CD14-positive monocyte (primary cell): ENCODE measurements around the gene BPIFB1. TPM values are rescaled to one million over a fixed set of nuclear protein-coding genes. Genes with fewer than 3 reads are reported as not detected.

Experiments used
- DNase-seq, 3 donors: peaks; one replicate each; pipeline ENCODE4 v3.0.0-alpha.2; 2011 to 2022
- H2AFZ ChIP-seq: 2 replicates; pipeline ENCODE4 v1.6.0; 2012; ENCODE audit warnings: mild to moderate bottlenecking, low read depth, low read length, inconsistent platforms; ENCODE audit not compliant: insufficient read depth, poor library complexity, severe bottlenecking
- H3K27ac ChIP-seq, 2 donors: 1 replicate in 1 of 2; 2 replicates in 1 of 2; pipeline ENCODE4 v1.5.1; 2012 to 2013; ENCODE audit warnings: low read length in 2 of 2, control low read depth in 1 of 2, inconsistent platforms in 1 of 2, low read depth in 1 of 2, mild to moderate bottlenecking in 1 of 2
- H3K27me3 ChIP-seq, 2 donors: one replicate each; pipeline versions ENCODE4 v1.6.0 to v1.6.1; 2011 to 2013; ENCODE audit warnings: low read length in 2 of 2; ENCODE audit not compliant: control insufficient read depth in 2 of 2, insufficient read depth in 2 of 2
- H3K36me3 ChIP-seq, 2 donors: replicated peaks in 1 of 2; 1 replicate in 1 of 2; 2 replicates in 1 of 2; pipeline versions ENCODE4 v1.5.1 to v1.6.1; 2012 to 2013; ENCODE audit warnings: low read length in 2 of 2, control low read depth in 1 of 2, inconsistent platforms in 1 of 2, mild to moderate bottlenecking in 1 of 2; ENCODE audit not compliant: insufficient read depth in 2 of 2, control insufficient read depth in 1 of 2
- H3K4me1 ChIP-seq, 2 donors: 1 replicate in 1 of 2; 2 replicates in 1 of 2; pipeline versions ENCODE4 v1.5.1 to v1.6.1; 2012 to 2013; ENCODE audit warnings: low read length in 2 of 2, control low read depth in 1 of 2, inconsistent platforms in 1 of 2, mild to moderate bottlenecking in 1 of 2, moderate library complexity in 1 of 2; ENCODE audit not compliant: insufficient read depth in 2 of 2, control insufficient read depth in 1 of 2
- H3K4me2 ChIP-seq: replicated peaks from 2 replicates; pipeline ENCODE3; 2012; ENCODE audit warnings: low read length, moderate library complexity, mild to moderate bottlenecking; ENCODE audit not compliant: poor library complexity, severe bottlenecking; ENCODE audit errors: extremely low read depth
- H3K4me3 ChIP-seq, 3 experiments: fragments of 200-600 bp in 1 of 3; sonication (generic) in 1 of 3; replicated peaks in 1 of 3; 1 replicate in 2 of 3; 2 replicates in 1 of 3; pipeline ENCODE4 v1.5.1; 2011 to 2013; ENCODE audit warnings: low read length in 3 of 3, mild to moderate bottlenecking in 3 of 3, control low read depth in 2 of 3, low read depth in 2 of 3, inconsistent platforms in 1 of 3, moderate library complexity in 1 of 3
- H3K79me2 ChIP-seq: 2 replicates; pipeline ENCODE4 v1.6.0; 2012; ENCODE audit warnings: mild to moderate bottlenecking, control low read depth, inconsistent platforms, low read length, moderate library complexity; ENCODE audit not compliant: insufficient read depth
- H3K9ac ChIP-seq: 2 replicates; pipeline ENCODE4 v1.6.0; 2017; ENCODE audit warnings: low read length, mild to moderate bottlenecking; ENCODE audit not compliant: insufficient read depth, poor library complexity, severe bottlenecking
- H3K9me3 ChIP-seq, 2 donors: replicated peaks in 1 of 2; 1 replicate in 1 of 2; 2 replicates in 1 of 2; pipeline versions ENCODE4 v1.5.1 to v1.6.1; 2012 to 2013; ENCODE audit warnings: low read length in 2 of 2, control low read depth in 1 of 2; ENCODE audit not compliant: control insufficient read depth in 1 of 2, insufficient read depth in 1 of 2
- H4K20me1 ChIP-seq: 2 replicates; pipeline ENCODE4 v1.6.0; 2012; ENCODE audit warnings: mild to moderate bottlenecking, low read length, control low read depth, moderate library complexity; ENCODE audit not compliant: insufficient read depth
- H3K27ac Mint-ChIP-seq, 7 donors: one replicate each; pipeline ENCODE4 v1.8.0; 2020; ENCODE audit warnings: mild to moderate bottlenecking in 7 of 7, mixed read lengths in 7 of 7, moderate library complexity in 6 of 7, inconsistent platforms in 2 of 7
- H3K27me3 Mint-ChIP-seq, 3 donors: one replicate each; pipeline ENCODE4 v1.8.0; 2021 to 2022; ENCODE audit warnings: low read depth in 3 of 3, mild to moderate bottlenecking in 3 of 3, mixed read lengths in 3 of 3, moderate library complexity in 3 of 3, inconsistent platforms in 1 of 3
- H3K36me3 Mint-ChIP-seq, 2 donors: one replicate each; pipeline ENCODE4 v1.8.0; 2020; ENCODE audit warnings: mixed read lengths in 2 of 2, inconsistent platforms in 1 of 2, mild to moderate bottlenecking in 1 of 2
- H3K4me1 Mint-ChIP-seq: one replicate; pipeline ENCODE4 v1.8.0; 2020; ENCODE audit warnings: mild to moderate bottlenecking, mixed read lengths
- H3K4me3 Mint-ChIP-seq, 2 donors: one replicate each; pipeline ENCODE4 v1.8.0; 2020; ENCODE audit warnings: mild to moderate bottlenecking in 2 of 2, mixed read lengths in 2 of 2, moderate library complexity in 1 of 2
- H3K9me3 Mint-ChIP-seq, 7 donors: one replicate each; pipeline ENCODE4 v1.8.0; 2020 to 2022; ENCODE audit warnings: mixed read lengths in 7 of 7, mild to moderate bottlenecking in 6 of 7, moderate library complexity in 6 of 7, inconsistent platforms in 2 of 7
- WGBS: methylation state at CpG from one replicate; pipeline ENCODE4 v1.1.5; 2013; ENCODE audit warnings: missing lambda C conversion rate; ENCODE audit not compliant: insufficient coverage; 5-methylcytosine and 5-hydroxymethylcytosine counted together
- intact Hi-C, 2 donors: fragments of 100-400 bp; cut with micrococcal nuclease; formaldehyde crosslinking; loops; one replicate each; pipeline versions ENCODE4 v1.15.0 to v1.15.1; 2023
- polyA plus RNA-seq, 3 donors: library from polyadenylated mRNA; depleted of rRNA in 1 of 3; unstranded in 2 of 3; stranded (reverse) in 1 of 3; fragments of 300-500 nt in 2 of 3; fragments of >200 nt in 1 of 3; fragmentation: Illumina TruSeq in 2 of 3; gene quantifications; 1 replicate in 2 of 3; 2 replicates in 1 of 3; pipeline ENCODE4 v1.2.3, GENCODE V29; 2012 to 2021
- TF ChIP-seq, protein P1 (sequence below): fragments of 200-600 bp; IDR thresholded peaks from one replicate; pipeline ENCODE4 v1.8.0; 2022; ENCODE audit warnings: antibody characterized with exemption, mild to moderate bottlenecking

The BPIFB1 gene
- polyA plus RNA-seq, 3 donors = not detected

DNA sequence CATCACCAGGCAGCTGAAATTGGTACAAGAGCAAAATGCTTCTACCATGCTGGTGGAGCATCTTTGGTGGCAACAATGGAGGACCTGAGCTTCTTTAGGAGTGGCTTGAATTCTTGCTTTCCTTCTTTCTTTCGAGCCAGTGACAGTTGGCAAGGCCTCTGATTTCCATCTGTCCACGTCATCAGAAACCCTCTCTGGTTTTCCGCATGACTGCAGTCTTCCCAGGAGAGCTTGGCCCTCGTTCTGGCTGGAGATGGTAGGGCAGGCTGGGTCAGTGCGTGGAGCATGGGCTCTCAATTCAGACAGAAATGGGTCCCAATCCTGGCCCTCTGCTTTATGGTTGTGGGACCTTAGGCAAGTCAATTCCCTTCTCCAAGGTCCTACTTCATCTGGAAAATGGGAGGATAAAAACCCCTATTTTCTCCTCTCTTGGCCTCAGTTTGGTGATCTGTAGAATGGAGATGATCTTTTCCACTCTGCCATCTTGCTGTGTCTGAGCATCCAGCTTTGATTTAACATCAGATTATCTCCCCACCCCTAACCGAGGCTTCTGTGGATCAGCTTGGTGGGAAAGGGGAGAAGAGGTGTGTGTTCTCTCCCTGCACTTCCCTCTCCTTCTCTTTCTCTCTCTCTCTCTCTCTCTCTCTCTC lies 3.6 kb upstream of the BPIFB1 start:
- no peak overlapping the region for H3K4me2 ChIP-seq
- no peak overlapping the region for H3K4me3 ChIP-seq
- Mint-ChIP-seq H3K27me3 (peaks cover 3 to 7% (median 3%) of the 10 kb centered on the region in 3 donors), H3K9me3 (peaks cover 0 to 1% (median 0%) of the 10 kb centered on the region in 7 donors), H3K27ac (no peak overlapping the region), H3K4me3 (no peak overlapping the region), H3K36me3 (no peaks in the 10 kb centered on the region), H3K4me1 (peaks cover 10% of the 10 kb centered on the region)
- H3K79me2 ChIP-seq = no peaks in the 10 kb centered on the region
- H3K4me1 ChIP-seq = peaks cover 0 to 4% of the 10 kb centered on the region in 2 donors
- H3K9me3 ChIP-seq = no peaks in the 10 kb centered on the region
- no peaks in the 10 kb centered on the region for H3K36me3 ChIP-seq
- no peaks in the 10 kb centered on the region for H4K20me1 ChIP-seq
- DNase-seq = no peak
- no peaks in the 10 kb centered on the region for H3K27me3 ChIP-seq
- H2AFZ ChIP-seq = no peak overlapping the region
- TF ChIP-seq, protein P1, sequence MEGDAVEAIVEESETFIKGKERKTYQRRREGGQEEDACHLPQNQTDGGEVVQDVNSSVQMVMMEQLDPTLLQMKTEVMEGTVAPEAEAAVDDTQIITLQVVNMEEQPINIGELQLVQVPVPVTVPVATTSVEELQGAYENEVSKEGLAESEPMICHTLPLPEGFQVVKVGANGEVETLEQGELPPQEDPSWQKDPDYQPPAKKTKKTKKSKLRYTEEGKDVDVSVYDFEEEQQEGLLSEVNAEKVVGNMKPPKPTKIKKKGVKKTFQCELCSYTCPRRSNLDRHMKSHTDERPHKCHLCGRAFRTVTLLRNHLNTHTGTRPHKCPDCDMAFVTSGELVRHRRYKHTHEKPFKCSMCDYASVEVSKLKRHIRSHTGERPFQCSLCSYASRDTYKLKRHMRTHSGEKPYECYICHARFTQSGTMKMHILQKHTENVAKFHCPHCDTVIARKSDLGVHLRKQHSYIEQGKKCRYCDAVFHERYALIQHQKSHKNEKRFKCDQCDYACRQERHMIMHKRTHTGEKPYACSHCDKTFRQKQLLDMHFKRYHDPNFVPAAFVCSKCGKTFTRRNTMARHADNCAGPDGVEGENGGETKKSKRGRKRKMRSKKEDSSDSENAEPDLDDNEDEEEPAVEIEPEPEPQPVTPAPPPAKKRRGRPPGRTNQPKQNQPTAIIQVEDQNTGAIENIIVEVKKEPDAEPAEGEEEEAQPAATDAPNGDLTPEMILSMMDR = no peak
- 71% methylated on average over 1 of the region's 6 CpGs for WGBS
- no peak overlapping the region for H3K9ac ChIP-seq
- H3K27ac ChIP-seq = no peak overlapping the region
- intact Hi-C loops = no loop called here

DNA sequence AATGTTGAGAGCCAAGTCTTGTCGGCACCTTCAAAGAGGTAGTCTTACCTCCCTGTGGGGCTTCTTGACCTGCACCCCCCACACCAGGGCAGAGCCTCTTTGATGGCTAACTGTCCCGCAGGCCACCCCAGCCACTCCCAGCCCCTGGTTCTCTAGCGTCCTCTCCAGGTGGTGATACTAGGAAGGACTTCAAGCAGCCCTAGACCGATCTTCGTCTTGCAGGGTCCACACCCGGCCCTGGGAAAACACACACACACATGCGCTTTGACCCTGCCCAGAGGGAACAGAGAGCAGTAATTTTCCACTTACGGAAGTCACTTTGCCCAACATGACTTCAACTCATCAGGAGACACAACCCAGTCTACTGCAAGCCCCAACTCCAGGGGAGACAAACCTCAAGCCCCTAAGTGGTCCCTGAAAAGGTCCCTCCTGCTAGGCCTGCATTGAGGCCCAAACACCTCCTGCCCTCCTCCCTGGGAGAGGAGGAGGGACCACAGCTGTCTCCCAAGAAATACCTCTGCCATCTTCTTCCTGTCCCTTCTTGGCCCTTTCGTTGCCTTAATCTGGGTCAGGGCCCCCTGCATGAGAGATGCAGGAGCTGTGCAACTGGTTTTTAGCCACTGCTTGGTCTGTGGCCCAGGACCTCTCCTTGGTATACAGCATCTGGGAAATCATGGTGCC lies 2.9 kb upstream of the BPIFB1 start:
- DNase-seq = no peak
- no peaks in the 10 kb centered on the region for H4K20me1 ChIP-seq
- H3K79me2 ChIP-seq = no peaks in the 10 kb centered on the region
- 94% methylated on average over 9 of the region's 9 CpGs for WGBS
- intact Hi-C loops = no loop called here
- Mint-ChIP-seq H3K4me3 (no peak overlapping the region), H3K27me3 (peaks cover 3 to 10% (median 6%) of the 10 kb centered on the region in 3 donors), H3K4me1 (peaks cover 10% of the 10 kb centered on the region), H3K36me3 (no peaks in the 10 kb centered on the region), H3K27ac (no peak overlapping the region), H3K9me3 (peaks cover 0 to 1% (median 0%) of the 10 kb centered on the region in 7 donors)
- H2AFZ ChIP-seq = no peak overlapping the region
- no peaks in the 10 kb centered on the region for H3K9me3 ChIP-seq
- no peak overlapping the region for H3K4me3 ChIP-seq
- peaks cover 0 to 4% of the 10 kb centered on the region in 2 donors for H3K4me1 ChIP-seq
- H3K4me2 ChIP-seq = no peak overlapping the region
- TF ChIP-seq, protein P1 = no peak
- H3K9ac ChIP-seq = no peak overlapping the region
- H3K27me3 ChIP-seq = no peaks in the 10 kb centered on the region
- no peaks in the 10 kb centered on the region for H3K36me3 ChIP-seq
- H3K27ac ChIP-seq = no peak overlapping the region
